Measurements from ENCODE around the gene DNAI4.

GRCh38 chr1:66968574-66968973 lies 43.9 kb upstream of the DNAI4 start:
- TF ChIP-seq POLR2AphosphoS5 (IDR thresholded peaks at IDR 0.05) (no peak), CTCF (IDR thresholded peaks at IDR 0.05 in 8 of 11, conservative IDR thresholded peaks at IDR 0.05 in 3 of 11) (no peak), POLR2A (IDR thresholded peaks at IDR 0.05) (no peak)

Measured in spleen (tissue), 7 donors.